ENCODE measurements around the gene ATXN7. TPM values are rescaled to one million over a fixed set of nuclear protein-coding genes. Genes with fewer than 3 reads are reported as not detected.

The ATXN7 gene
- total RNA-seq, 4 donors from 2014 or later, result 48.5 to 80.3 (median 75.2) TPM

DNA sequence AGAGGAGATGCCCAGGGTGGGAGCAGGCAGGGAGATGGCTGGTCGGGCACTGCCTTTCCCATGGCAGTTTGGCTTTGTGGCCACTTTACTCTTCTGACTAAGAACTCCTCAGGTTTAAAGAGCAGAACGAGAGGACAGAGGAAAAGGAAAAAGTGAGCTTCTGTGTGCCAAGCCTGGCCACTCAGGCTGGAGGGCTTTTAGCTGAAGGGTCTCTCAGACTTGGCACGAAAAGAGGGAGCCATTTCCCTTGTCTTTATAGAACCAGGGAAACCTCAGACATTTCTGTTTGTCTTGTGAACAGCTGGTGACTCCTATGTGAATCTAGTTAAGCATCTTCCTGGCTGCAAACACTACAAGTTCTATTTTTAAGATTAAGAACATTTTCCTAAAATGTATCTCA, 182.9 kb downstream of the ATXN7 start:
- no peak overlapping the region for H3K27ac ChIP-seq
- no peaks in the 10 kb centered on the region for H3K4me1 ChIP-seq
- H3K36me3 ChIP-seq, result no peaks in the 10 kb centered on the region
- H3K27me3 ChIP-seq, result no peaks in the 10 kb centered on the region
- DNase-seq, result no peak
- no peak overlapping the region for H3K4me3 ChIP-seq
- H3K9me3 ChIP-seq, result no peaks in the 10 kb centered on the region
- TF ChIP-seq, protein P1, sequence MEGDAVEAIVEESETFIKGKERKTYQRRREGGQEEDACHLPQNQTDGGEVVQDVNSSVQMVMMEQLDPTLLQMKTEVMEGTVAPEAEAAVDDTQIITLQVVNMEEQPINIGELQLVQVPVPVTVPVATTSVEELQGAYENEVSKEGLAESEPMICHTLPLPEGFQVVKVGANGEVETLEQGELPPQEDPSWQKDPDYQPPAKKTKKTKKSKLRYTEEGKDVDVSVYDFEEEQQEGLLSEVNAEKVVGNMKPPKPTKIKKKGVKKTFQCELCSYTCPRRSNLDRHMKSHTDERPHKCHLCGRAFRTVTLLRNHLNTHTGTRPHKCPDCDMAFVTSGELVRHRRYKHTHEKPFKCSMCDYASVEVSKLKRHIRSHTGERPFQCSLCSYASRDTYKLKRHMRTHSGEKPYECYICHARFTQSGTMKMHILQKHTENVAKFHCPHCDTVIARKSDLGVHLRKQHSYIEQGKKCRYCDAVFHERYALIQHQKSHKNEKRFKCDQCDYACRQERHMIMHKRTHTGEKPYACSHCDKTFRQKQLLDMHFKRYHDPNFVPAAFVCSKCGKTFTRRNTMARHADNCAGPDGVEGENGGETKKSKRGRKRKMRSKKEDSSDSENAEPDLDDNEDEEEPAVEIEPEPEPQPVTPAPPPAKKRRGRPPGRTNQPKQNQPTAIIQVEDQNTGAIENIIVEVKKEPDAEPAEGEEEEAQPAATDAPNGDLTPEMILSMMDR (IDR thresholded peaks at IDR 0.05), result no peak
- no peak for TF ChIP-seq POLR2A (IDR thresholded peaks at IDR 0.05)

DNA sequence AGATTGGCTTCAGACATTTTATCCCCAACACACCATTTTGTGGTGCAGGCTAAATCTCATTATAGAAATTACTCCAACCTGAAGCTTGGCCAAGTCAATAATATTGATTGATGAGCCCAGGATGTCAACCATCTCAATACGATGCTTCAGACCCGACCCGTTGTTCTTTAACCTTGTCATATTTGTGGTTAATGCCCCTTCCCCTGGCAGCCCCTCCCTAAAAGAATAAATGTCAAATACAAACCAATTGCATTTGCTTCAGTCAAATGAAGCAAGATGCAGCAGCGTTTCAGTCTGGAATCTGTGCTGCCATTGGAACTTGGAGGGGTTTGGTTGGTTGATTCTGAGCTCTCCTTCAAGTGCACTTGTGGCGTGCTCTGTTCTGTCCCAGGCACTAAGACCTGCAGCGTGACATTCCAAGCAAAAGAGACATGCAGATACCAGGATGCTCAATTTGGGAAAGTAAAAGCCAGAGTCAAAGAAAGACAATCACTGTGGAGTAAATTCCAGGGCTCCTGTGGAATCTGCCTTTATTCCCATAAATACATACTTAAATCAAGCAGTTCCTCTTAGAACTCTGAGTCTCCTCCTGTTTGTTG, 183.4 kb downstream of the ATXN7 start:
- Histone ChIP-seq H3K27me3 (no peaks in the 10 kb centered on the region), H3K9me3 (no peaks in the 10 kb centered on the region), H3K27ac (no peak overlapping the region), H3K4me1 (no peaks in the 10 kb centered on the region), H3K4me3 (no peak overlapping the region), H3K36me3 (no peaks in the 10 kb centered on the region)
- DNase-seq, result no peak
- TF ChIP-seq, protein P1 (IDR thresholded peaks at IDR 0.05), result no peak
- no peak for TF ChIP-seq POLR2A (IDR thresholded peaks at IDR 0.05)

DNA sequence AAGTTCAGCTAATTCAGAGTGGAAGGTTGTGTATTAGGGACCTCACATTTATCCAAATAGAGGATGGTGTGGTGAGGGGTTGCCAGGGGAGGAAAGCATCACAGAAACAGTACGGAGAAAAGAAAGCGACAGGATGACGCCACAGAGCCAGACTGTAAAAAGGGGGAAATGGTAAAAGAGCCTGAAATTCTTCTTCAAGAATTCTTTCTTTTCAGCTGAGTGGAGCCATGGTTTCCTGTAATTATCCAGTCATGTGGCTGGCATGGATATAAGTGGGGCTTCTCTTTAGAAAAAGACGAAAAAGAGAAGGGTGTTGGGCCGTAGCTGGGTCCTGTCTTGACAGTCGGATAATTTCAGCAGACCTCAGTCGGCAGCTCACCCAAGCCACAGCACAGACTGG, 184.1 kb downstream of the ATXN7 start:
- H3K36me3 ChIP-seq, result no peaks in the 10 kb centered on the region
- no peak for TF ChIP-seq POLR2A (IDR thresholded peaks at IDR 0.05)
- TF ChIP-seq, protein P1 (IDR thresholded peaks at IDR 0.05), result no peak
- H3K4me3 ChIP-seq, result no peak overlapping the region
- DNase-seq, result no peak
- no peak overlapping the region for H3K27ac ChIP-seq
- no peaks in the 10 kb centered on the region for H3K4me1 ChIP-seq
- H3K9me3 ChIP-seq, result no peaks in the 10 kb centered on the region
- H3K27me3 ChIP-seq, result no peaks in the 10 kb centered on the region

DNA sequence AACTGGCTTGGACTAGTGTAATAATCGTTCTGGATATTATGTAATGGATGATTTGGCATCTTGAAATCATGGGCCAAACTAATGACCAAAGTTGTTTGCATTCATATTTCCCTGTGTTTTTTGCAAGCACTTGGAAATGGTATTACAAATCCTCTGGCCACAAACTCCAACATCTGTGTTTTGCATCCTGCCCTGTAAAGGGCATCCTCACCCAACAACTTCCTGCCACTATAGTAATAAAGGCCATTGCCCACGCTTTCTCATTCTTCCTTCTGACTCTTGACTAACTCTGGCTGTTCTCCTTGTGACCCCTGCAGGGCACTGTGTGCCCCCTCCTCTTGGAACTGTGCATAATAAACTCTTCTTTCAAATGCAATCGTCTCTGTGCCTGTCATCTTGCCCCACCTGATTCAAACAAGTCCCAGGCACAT, 185.0 kb downstream of the ATXN7 start:
- no peak for DNase-seq
- TF ChIP-seq POLR2A (IDR thresholded peaks at IDR 0.05), result no peak
- TF ChIP-seq, protein P1 (IDR thresholded peaks at IDR 0.05), result no peak
- H3K4me1 ChIP-seq, result no peaks in the 10 kb centered on the region
- no peaks in the 10 kb centered on the region for H3K27me3 ChIP-seq
- H3K27ac ChIP-seq, result no peak overlapping the region
- no peak overlapping the region for H3K4me3 ChIP-seq
- H3K36me3 ChIP-seq, result no peaks in the 10 kb centered on the region
- no peaks in the 10 kb centered on the region for H3K9me3 ChIP-seq

DNA sequence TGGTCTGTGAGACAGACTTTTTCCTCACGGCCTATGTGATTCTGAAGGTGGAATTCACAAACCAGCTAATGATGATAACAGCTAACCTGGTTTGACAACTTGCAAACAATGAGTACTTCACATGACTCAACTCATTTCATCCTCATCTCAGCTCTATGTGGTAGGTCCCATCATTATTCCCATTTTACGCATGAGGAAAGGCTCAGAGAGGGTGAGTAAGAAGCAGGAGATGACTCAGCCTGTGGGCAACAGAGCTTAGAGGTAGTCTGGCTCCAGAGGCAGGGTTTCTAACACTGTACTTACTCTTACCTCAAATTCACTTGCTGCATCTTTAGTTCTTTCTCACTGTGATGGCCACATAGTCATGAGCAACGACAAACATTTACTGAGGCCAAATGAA, 185.5 kb downstream of the ATXN7 start:
- Histone ChIP-seq H3K4me1 (no peaks in the 10 kb centered on the region), H3K27ac (no peak overlapping the region), H3K4me3 (no peak overlapping the region), H3K27me3 (no peaks in the 10 kb centered on the region), H3K36me3 (no peaks in the 10 kb centered on the region), H3K9me3 (no peaks in the 10 kb centered on the region)
- no peak for TF ChIP-seq POLR2A (IDR thresholded peaks at IDR 0.05)
- TF ChIP-seq, protein P1 (IDR thresholded peaks at IDR 0.05), result no peak
- no peak for DNase-seq

DNA sequence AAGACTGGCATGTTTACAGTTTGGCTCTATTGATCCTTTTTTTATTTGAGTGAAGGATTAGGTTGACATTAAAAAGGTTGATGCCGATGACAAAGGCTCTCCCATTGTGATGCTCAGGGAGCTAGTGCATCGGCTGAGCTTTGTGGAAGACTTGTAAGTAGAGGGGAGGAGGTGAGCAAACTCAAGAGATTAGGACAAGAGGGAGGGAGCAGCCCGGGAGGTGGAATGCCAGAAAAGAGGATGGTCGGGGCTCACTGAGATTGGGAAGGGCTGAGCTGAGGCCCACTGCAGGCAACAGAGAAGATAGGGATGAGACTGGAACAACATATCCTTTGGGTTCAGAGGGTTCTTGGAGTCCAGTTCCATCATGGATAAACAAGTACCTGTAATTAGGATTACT, 186.2 kb downstream of the ATXN7 start:
- Histone ChIP-seq H3K4me3 (no peak overlapping the region), H3K27me3 (no peaks in the 10 kb centered on the region), H3K9me3 (no peaks in the 10 kb centered on the region), H3K4me1 (no peaks in the 10 kb centered on the region), H3K36me3 (no peaks in the 10 kb centered on the region), H3K27ac (no peak overlapping the region)
- DNase-seq, result no peak
- no peak for TF ChIP-seq POLR2A (IDR thresholded peaks at IDR 0.05)
- TF ChIP-seq, protein P1 (IDR thresholded peaks at IDR 0.05), result no peak

Measured in Peyer's patch (tissue), 4 donors.